ENCODE data around the gene USP14. TPM values are rescaled to one million over a fixed set of nuclear protein-coding genes. Genes with fewer than 3 reads are reported as not detected.

USP14 gene
- total RNA-seq, 1 experiment from 2014 or later = 56.1 TPM

- no peak for TF ChIP-seq REST (IDR thresholded peaks at IDR 0.05; ENCODE audit: low read depth)
- no peak for TF ChIP-seq TCF7L2 (IDR thresholded peaks at IDR 0.05; ENCODE audit: borderline replicate concordance, extremely low read depth, insufficient read depth, insufficient read length)
- TF ChIP-seq ZNF274 (IDR thresholded peaks at IDR 0.05; ENCODE audit: low read depth, low read length) = no peak
- no peak for TF ChIP-seq EGR1 (IDR thresholded peaks at IDR 0.05; ENCODE audit: low read depth)
Measured at GRCh38 chr18:189254-189653, 30.9 kb downstream of the USP14 start (continued).

GRCh38 chr18:191725-192124, 33.4 kb downstream of the USP14 start:
- H2AFZ ChIP-seq (ENCODE audit: low read depth, low read length, poor library complexity, severe bottlenecking) = no peak overlapping the region
- H3K79me2 ChIP-seq (ENCODE audit: insufficient read depth, low read length) = peaks cover 71% of the 10 kb centered on the region
- H3K27me3 ChIP-seq (ENCODE audit: insufficient read depth, low read length) = no peaks in the 10 kb centered on the region
- no peak overlapping the region for H3K4me3 ChIP-seq (replicated peaks in 1 of 2; ENCODE audit: low read depth in 1 of 2, low read length in 2 of 2)
- ChIA-PET RAD21 (ENCODE audit: low non-redundant PET in 1 of 2, low total read pairs in 2 of 2, uncharacterized antibody in 2 of 2, unreplicated experiment in 2 of 2) (no interaction called here), POLR2A (no interaction called here), CTCF (no interaction called here)
- no TSS peak for BruUV-seq (replicated peaks)
- H3K4me1 ChIP-seq (ENCODE audit: control insufficient read depth in 1 of 2, insufficient read depth in 2 of 2, low read length in 2 of 2) = no peaks in the 10 kb centered on the region
- no peak overlapping the region for H3K9ac ChIP-seq (ENCODE audit: low read length)
- intact Hi-C loops (cut with micrococcal nuclease) = no loop called here
- H3K36me3 ChIP-seq (ENCODE audit: control insufficient read depth in 1 of 2, insufficient read depth in 2 of 2, low read length in 2 of 2) = no peaks in the 10 kb centered on the region
- ATAC-seq = no peak
- no peaks in the 10 kb centered on the region for H3K9me2 ChIP-seq (ENCODE audit: insufficient read depth)
- H3K4me2 ChIP-seq (ENCODE audit: low read length) = no peak overlapping the region
- DNase-seq (ENCODE audit: low read depth, low spot score) = no peak
- H3K27ac ChIP-seq (ENCODE audit: low read depth, low read length) = no peak overlapping the region
- no peak for TF ChIP-seq CEBPB (IDR thresholded peaks at IDR 0.05; ENCODE audit: low read depth)
- no peak for TF ChIP-seq SRF (IDR thresholded peaks at IDR 0.05; ENCODE audit: low read depth)
- no peak for TF ChIP-seq POLR2A (IDR thresholded peaks at IDR 0.05; ENCODE audit: borderline replicate concordance, extremely low read depth, insufficient read depth, insufficient read length)
- TF ChIP-seq SIN3A (IDR thresholded peaks at IDR 0.05; ENCODE audit: low read depth) = no peak
- TF ChIP-seq REST (IDR thresholded peaks at IDR 0.05; ENCODE audit: low read depth) = no peak
- TF ChIP-seq ZFX (IDR thresholded peaks at IDR 0.05) = no peak
- H3K9me3 ChIP-seq (ENCODE audit: control insufficient read depth in 1 of 2, insufficient read depth in 1 of 2, low read depth in 1 of 2, low read length in 2 of 2) = no peaks in the 10 kb centered on the region
- 0 out of 2 replicates have a peak, but pooled peaks cover 3% of the 10 kb centered on the region for H4K20me1 ChIP-seq (ENCODE audit: insufficient read depth)
